ENCODE measurements around the gene PAX6.

Gene PAX6

GRCh38 chr11:31823644-31824331 is 12.7 kb upstream of the PAX6 start:
- Histone ChIP-seq H3K27me3 (ENCODE audit: low read length) (no peaks in the 10 kb centered on the region), H4K20me1 (ENCODE audit: low read depth, low read length) (no peaks in the 10 kb centered on the region), H3K36me3 (ENCODE audit: low read length) (no peaks in the 10 kb centered on the region), H3K9me2 (replicated peaks; ENCODE audit: insufficient read depth, low read length) (no peaks in the 10 kb centered on the region), H3K9me3 (ENCODE audit: insufficient read depth, low read length) (no peaks in the 10 kb centered on the region), H3K4me3 (ENCODE audit: insufficient read depth, low read length, poor library complexity, severe bottlenecking) (no peak overlapping the region), H3K79me2 (ENCODE audit: insufficient read depth, low read length) (no peaks in the 10 kb centered on the region), H3K4me2 (ENCODE audit: low read depth, low read length, poor library complexity, severe bottlenecking) (no peak overlapping the region), H3K9ac (ENCODE audit: low read length) (no peak overlapping the region), H2AFZ (ENCODE audit: low read depth, low read length, severe bottlenecking) (no peak overlapping the region), H3K27ac (ENCODE audit: low read depth, low read length) (no peak overlapping the region), H3F3A (ENCODE audit: insufficient read depth) (no peaks in the 10 kb centered on the region)
- TF ChIP-seq EZH2phosphoT487 (conservative IDR thresholded peaks at IDR 0.05; ENCODE audit: low read length) (no peak), CTCF (IDR thresholded peaks at IDR 0.05; ENCODE audit: insufficient read depth, low read length, poor library complexity, severe bottlenecking) (no peak)

- Histone ChIP-seq H3K27me3 (ENCODE audit: low read length) (no peaks in the 10 kb centered on the region), H3K4me3 (ENCODE audit: insufficient read depth, low read length, poor library complexity, severe bottlenecking) (no peak overlapping the region), H2AFZ (ENCODE audit: low read depth, low read length, severe bottlenecking) (no peak overlapping the region), H3K79me2 (ENCODE audit: insufficient read depth, low read length) (no peaks in the 10 kb centered on the region), H3K36me3 (ENCODE audit: low read length) (no peaks in the 10 kb centered on the region), H3K4me2 (ENCODE audit: low read depth, low read length, poor library complexity, severe bottlenecking) (no peak overlapping the region), H3K27ac (ENCODE audit: low read depth, low read length) (no peak overlapping the region), H3K9me2 (replicated peaks; ENCODE audit: insufficient read depth, low read length) (no peaks in the 10 kb centered on the region), H3K9me3 (ENCODE audit: insufficient read depth, low read length) (no peaks in the 10 kb centered on the region), H3F3A (ENCODE audit: insufficient read depth) (no peaks in the 10 kb centered on the region), H4K20me1 (ENCODE audit: low read depth, low read length) (no peaks in the 10 kb centered on the region), H3K9ac (ENCODE audit: low read length) (no peak overlapping the region)
- TF ChIP-seq CTCF (IDR thresholded peaks at IDR 0.05; ENCODE audit: insufficient read depth, low read length, poor library complexity, severe bottlenecking) (no peak), EZH2phosphoT487 (conservative IDR thresholded peaks at IDR 0.05; ENCODE audit: low read length) (no peak)
Observed at GRCh38 chr11:31822927-31823643, 12.0 kb upstream of the PAX6 start.

GRCh38 chr11:31822175-31822926 is 11.2 kb upstream of the PAX6 start:
- TF ChIP-seq EZH2phosphoT487 (conservative IDR thresholded peaks at IDR 0.05; ENCODE audit: low read length), result no peak
- Histone ChIP-seq H3K9ac (ENCODE audit: low read length) (no peak overlapping the region), H3K36me3 (ENCODE audit: low read length) (no peaks in the 10 kb centered on the region), H3F3A (ENCODE audit: insufficient read depth) (no peaks in the 10 kb centered on the region), H4K20me1 (ENCODE audit: low read depth, low read length) (no peaks in the 10 kb centered on the region), H3K27ac (ENCODE audit: low read depth, low read length) (no peak overlapping the region), H3K4me3 (ENCODE audit: insufficient read depth, low read length, poor library complexity, severe bottlenecking) (no peak overlapping the region), H2AFZ (ENCODE audit: low read depth, low read length, severe bottlenecking) (no peak overlapping the region), H3K9me2 (replicated peaks; ENCODE audit: insufficient read depth, low read length) (no peaks in the 10 kb centered on the region), H3K4me2 (ENCODE audit: low read depth, low read length, poor library complexity, severe bottlenecking) (no peak overlapping the region), H3K79me2 (ENCODE audit: insufficient read depth, low read length) (no peaks in the 10 kb centered on the region), H3K27me3 (ENCODE audit: low read length) (no peaks in the 10 kb centered on the region), H3K9me3 (ENCODE audit: insufficient read depth, low read length) (no peaks in the 10 kb centered on the region)

All from SU-DHL-6 (cell line).